DND-41 (cell line): ENCODE results near the gene PSMB4.

Experiments used
- CTCF ChIP-seq: IDR thresholded peaks from 2 replicates; pipeline ENCODE4 v1.5.1; 2012; ENCODE audit warnings: borderline replicate concordance, low read length, moderate library complexity, mild to moderate bottlenecking; ENCODE audit not compliant: poor library complexity, severe bottlenecking; ENCODE audit errors: extremely low read depth
- EZH2 ChIP-seq: IDR thresholded peaks from 3 replicates; pipeline ENCODE4 v1.6.1; 2012; ENCODE audit warnings: borderline replicate concordance, low read depth, mild to moderate bottlenecking, moderate library complexity, low read length, inconsistent platforms; ENCODE audit not compliant: severe bottlenecking

GRCh38 chr1:151402764-151403163, 3.4 kb downstream of the PSMB4 start:
- no peak for TF ChIP-seq CTCF
- TF ChIP-seq EZH2 = no peak
